Measurements from ENCODE around the gene NEDD4L. TPM values are rescaled to one million over a fixed set of nuclear protein-coding genes. Genes with fewer than 3 reads are reported as not detected.

Gene NEDD4L
- total RNA-seq, 1 donor from 2014 or later, result 162 TPM

DNA sequence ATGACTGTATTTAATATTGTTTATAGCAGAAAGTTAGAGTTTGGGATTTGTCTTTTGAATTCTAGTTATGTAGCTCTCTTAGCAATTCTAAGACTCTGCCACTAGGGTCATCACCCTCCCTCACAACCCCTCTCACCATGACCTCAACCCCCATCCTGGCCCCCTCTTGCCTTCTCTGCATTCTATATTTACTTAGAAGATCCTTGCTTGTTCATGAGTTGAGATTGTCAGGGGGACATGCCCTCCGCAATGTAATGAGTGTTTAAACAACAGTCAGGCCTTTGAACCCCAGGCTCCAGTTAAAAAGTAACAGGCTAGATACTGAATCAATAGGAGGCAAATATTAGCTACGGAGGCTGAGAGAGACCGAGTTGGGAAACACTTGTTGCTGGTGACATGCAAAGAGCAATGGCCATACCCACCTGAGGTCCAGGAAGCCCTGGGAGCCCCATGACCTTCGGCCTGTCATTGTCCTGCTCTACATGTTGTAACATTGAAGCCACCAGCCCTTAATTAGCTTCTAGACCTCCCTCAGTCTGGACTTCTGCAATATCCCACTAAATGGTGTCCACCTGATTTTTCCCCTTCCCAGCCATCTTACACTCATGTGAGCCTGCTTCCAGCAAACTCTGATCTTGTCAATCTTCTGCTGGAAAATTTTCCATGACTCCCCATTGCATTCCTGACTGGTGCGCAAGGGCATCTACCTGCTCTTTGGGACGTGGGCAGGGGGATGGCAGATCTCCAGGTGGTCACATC, 363.8 kb downstream of the NEDD4L start:
- no peaks in the 10 kb centered on the region for H3K9me3 Mint-ChIP-seq (ENCODE audit: low read depth)
- TF ChIP-seq, protein P1, sequence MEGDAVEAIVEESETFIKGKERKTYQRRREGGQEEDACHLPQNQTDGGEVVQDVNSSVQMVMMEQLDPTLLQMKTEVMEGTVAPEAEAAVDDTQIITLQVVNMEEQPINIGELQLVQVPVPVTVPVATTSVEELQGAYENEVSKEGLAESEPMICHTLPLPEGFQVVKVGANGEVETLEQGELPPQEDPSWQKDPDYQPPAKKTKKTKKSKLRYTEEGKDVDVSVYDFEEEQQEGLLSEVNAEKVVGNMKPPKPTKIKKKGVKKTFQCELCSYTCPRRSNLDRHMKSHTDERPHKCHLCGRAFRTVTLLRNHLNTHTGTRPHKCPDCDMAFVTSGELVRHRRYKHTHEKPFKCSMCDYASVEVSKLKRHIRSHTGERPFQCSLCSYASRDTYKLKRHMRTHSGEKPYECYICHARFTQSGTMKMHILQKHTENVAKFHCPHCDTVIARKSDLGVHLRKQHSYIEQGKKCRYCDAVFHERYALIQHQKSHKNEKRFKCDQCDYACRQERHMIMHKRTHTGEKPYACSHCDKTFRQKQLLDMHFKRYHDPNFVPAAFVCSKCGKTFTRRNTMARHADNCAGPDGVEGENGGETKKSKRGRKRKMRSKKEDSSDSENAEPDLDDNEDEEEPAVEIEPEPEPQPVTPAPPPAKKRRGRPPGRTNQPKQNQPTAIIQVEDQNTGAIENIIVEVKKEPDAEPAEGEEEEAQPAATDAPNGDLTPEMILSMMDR (IDR thresholded peaks at IDR 0.05; ENCODE audit: unreplicated experiment), result peak; percentile 51
- no peak for DNase-seq (ENCODE audit: low spot score, unreplicated experiment)
- peaks cover 19% of the 10 kb centered on the region for H3K27me3 Mint-ChIP-seq
- peaks cover 2% of the 10 kb centered on the region for H3K36me3 Mint-ChIP-seq (ENCODE audit: insufficient read depth)
- H3K4me1 Mint-ChIP-seq (ENCODE audit: low read depth), result peaks cover 21% of the 10 kb centered on the region
- peak overlapping the region; percentile 63 for H3K27ac Mint-ChIP-seq
- H3K4me3 Mint-ChIP-seq (ENCODE audit: low read depth), result no peak overlapping the region

DNA sequence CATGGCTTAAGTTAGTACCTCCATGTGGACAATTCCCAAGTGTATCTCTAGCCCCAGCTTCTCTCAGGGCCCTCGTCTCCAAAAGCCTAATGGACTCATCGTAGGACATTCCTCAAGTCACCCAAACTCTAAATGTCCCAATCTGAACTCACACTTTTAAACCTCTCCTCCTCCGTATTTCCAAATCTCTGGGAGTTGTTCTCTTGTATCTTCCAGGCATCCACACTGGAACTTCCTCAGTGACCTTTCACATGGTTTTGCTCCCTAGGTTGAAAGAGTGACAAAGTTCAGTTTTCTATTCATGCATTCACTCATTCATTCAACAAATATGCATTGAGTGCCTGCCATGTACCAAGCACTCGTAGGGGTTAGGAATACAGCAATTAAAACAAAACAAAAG, 364.6 kb downstream of the NEDD4L start:
- DNase-seq (ENCODE audit: low spot score, unreplicated experiment), result no peak
- TF ChIP-seq, protein P1 (IDR thresholded peaks at IDR 0.05; ENCODE audit: unreplicated experiment), result no peak
- H3K4me1 Mint-ChIP-seq (ENCODE audit: low read depth), result peaks cover 26% of the 10 kb centered on the region
- no peaks in the 10 kb centered on the region for H3K9me3 Mint-ChIP-seq (ENCODE audit: low read depth)
- no peak overlapping the region for H3K4me3 Mint-ChIP-seq (ENCODE audit: low read depth)
- H3K36me3 Mint-ChIP-seq (ENCODE audit: insufficient read depth), result no peaks in the 10 kb centered on the region
- H3K27ac Mint-ChIP-seq, result no peak overlapping the region
- peaks cover 21% of the 10 kb centered on the region for H3K27me3 Mint-ChIP-seq

DNA sequence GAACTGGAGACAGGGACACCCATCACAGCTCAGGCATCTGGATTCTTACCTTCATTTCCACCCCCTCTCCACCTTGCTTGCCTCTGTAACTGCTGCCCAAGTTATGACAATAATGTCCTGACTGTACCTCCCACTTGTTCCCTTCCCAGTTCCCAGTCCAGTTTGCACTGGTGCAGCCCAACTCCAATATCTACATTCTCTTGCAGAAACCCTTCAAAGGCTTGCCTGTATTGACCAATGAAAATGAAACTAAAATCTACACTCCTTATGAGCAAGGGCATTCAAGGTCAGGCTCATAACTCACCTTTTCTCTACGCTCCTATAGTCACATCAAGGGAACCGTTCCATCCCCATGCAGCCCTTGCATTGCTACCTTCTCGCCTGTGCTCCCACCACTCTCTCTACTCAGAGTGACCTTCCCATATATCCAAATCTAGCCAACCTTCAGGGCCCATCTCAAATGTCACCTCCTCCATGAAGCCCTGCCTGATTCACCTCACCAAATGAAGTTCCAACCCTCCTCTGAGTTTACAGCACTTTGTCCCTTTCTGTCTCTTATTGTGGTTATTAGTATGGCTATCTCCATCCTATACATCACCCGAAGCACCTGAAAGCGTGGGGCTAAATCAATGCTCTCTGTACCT, 365.9 kb downstream of the NEDD4L start:
- H3K27me3 Mint-ChIP-seq, result peaks cover 18% of the 10 kb centered on the region
- H3K4me3 Mint-ChIP-seq (ENCODE audit: low read depth), result no peak overlapping the region
- H3K36me3 Mint-ChIP-seq (ENCODE audit: insufficient read depth), result no peaks in the 10 kb centered on the region
- no peak for DNase-seq (ENCODE audit: low spot score, unreplicated experiment)
- H3K4me1 Mint-ChIP-seq (ENCODE audit: low read depth), result peaks cover 37% of the 10 kb centered on the region
- no peaks in the 10 kb centered on the region for H3K9me3 Mint-ChIP-seq (ENCODE audit: low read depth)
- TF ChIP-seq, protein P1 (IDR thresholded peaks at IDR 0.05; ENCODE audit: unreplicated experiment), result no peak
- H3K27ac Mint-ChIP-seq, result no peak overlapping the region

DNA sequence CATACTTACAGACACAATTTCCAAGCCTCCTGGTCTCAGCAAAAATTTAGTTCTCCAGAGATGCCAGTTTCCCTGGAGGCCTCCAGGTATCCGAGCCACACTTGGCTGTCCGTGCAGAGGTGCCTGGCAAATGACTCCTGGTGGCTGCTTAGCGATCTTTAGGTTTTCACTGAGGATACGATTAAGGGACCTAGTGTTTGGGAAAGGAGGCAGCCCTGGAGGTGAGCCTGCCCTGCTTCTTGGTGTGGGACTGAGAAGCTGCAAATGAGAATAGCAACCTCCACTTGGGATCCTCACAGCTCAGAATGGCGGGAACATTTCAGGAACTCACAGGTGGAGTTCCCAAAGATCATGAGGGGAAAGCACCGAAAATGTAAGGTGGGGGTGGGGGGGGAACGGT, 367.3 kb downstream of the NEDD4L start:
- no peak for DNase-seq (ENCODE audit: low spot score, unreplicated experiment)
- H3K9me3 Mint-ChIP-seq (ENCODE audit: low read depth), result no peaks in the 10 kb centered on the region
- TF ChIP-seq, protein P1 (IDR thresholded peaks at IDR 0.05; ENCODE audit: unreplicated experiment), result no peak
- no peak overlapping the region for H3K4me3 Mint-ChIP-seq (ENCODE audit: low read depth)
- H3K4me1 Mint-ChIP-seq (ENCODE audit: low read depth), result peaks cover 35% of the 10 kb centered on the region
- no peaks in the 10 kb centered on the region for H3K36me3 Mint-ChIP-seq (ENCODE audit: insufficient read depth)
- H3K27ac Mint-ChIP-seq, result no peak overlapping the region
- H3K27me3 Mint-ChIP-seq, result peaks cover 18% of the 10 kb centered on the region

DNA sequence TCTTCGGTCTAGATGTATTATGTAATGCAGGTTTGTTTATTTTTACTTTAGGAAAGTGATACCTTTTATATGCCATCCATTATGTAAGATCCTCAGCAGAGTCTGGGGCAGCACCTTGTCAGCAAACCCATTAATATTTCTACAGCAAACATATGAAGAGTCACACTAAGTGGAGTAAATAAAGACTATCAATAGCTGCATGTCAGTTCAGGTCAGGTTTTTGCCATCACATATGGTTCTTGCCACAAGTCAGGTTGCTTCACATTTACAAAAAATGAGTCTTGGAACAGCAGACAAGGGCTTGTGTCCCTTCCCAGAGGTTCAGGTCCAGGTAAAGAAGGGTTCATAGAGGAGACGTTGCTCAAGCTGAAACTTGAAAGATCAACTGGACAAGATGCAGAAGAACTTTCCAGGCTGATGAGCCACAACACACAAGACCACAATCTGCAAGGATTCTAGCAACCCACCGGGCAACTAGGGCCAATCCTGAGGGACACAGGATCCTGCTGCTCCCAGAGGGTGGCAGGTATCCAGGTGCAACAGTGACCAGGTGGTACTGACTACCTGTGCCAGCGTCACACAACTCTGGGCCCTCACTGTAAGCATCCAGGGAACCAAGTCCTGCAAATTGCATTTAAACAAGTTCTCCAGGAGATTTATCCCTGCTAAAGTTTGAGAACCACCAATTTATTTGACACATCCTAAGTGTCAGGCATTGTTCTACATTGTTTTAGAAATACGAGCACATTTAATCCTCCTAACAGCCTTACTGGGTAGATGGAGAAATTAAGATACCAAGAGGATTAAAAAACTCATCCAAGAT, 369.0 kb downstream of the NEDD4L start:
- Mint-ChIP-seq H3K4me3 (ENCODE audit: low read depth) (no peak overlapping the region), H3K36me3 (ENCODE audit: insufficient read depth) (no peaks in the 10 kb centered on the region), H3K9me3 (ENCODE audit: low read depth) (no peaks in the 10 kb centered on the region), H3K27me3 (peaks cover 29% of the 10 kb centered on the region), H3K4me1 (ENCODE audit: low read depth) (peaks cover 36% of the 10 kb centered on the region), H3K27ac (no peak overlapping the region)
- TF ChIP-seq, protein P1 (IDR thresholded peaks at IDR 0.05; ENCODE audit: unreplicated experiment), result no peak
- DNase-seq (ENCODE audit: low spot score, unreplicated experiment), result no peak
